Nephron (organoid): ENCODE results near the gene TUT7.
"Not testable (repeated sequence)": the region's sequence is repeated elsewhere in the genome, so short reads cannot be mapped to it uniquely, and the experiment has no call there.

ENCODE experiments used
- H3K27ac Mint-ChIP-seq, 3 experiments: 2 replicates each; pipeline ENCODE4 v1.8.0; 2020; ENCODE audit warnings: mixed read lengths in 3 of 3, mild to moderate bottlenecking in 2 of 3, moderate library complexity in 1 of 3
- H3K27me3 Mint-ChIP-seq: 2 replicates; pipeline ENCODE4 v1.8.0; 2021; ENCODE audit warnings: low read depth, mild to moderate bottlenecking, moderate library complexity, mixed read lengths
- H3K36me3 Mint-ChIP-seq: 2 replicates; pipeline ENCODE4 v1.8.0; 2020; ENCODE audit warnings: low read depth, mixed read lengths
- H3K4me1 Mint-ChIP-seq: 2 replicates; pipeline ENCODE4 v1.8.0; 2020; ENCODE audit warnings: mixed read lengths
- H3K4me3 Mint-ChIP-seq, 3 experiments: 2 replicates each; pipeline ENCODE4 v1.8.0; 2020; ENCODE audit warnings: mild to moderate bottlenecking in 3 of 3, mixed read lengths in 3 of 3, moderate library complexity in 2 of 3
- H3K9me3 Mint-ChIP-seq: 2 replicates; pipeline ENCODE4 v1.8.0; 2020; ENCODE audit warnings: mixed read lengths
- TF ChIP-seq, protein P1 (sequence below), 3 experiments: fragments of 200-600 bp; sonication (generic); IDR thresholded peaks; one replicate each; pipeline ENCODE4 v1.5.0; 2021; ENCODE audit warnings: antibody characterized with exemption in 3 of 3; ENCODE audit not compliant: unreplicated experiment in 3 of 3

The TUT7 gene, protein sequence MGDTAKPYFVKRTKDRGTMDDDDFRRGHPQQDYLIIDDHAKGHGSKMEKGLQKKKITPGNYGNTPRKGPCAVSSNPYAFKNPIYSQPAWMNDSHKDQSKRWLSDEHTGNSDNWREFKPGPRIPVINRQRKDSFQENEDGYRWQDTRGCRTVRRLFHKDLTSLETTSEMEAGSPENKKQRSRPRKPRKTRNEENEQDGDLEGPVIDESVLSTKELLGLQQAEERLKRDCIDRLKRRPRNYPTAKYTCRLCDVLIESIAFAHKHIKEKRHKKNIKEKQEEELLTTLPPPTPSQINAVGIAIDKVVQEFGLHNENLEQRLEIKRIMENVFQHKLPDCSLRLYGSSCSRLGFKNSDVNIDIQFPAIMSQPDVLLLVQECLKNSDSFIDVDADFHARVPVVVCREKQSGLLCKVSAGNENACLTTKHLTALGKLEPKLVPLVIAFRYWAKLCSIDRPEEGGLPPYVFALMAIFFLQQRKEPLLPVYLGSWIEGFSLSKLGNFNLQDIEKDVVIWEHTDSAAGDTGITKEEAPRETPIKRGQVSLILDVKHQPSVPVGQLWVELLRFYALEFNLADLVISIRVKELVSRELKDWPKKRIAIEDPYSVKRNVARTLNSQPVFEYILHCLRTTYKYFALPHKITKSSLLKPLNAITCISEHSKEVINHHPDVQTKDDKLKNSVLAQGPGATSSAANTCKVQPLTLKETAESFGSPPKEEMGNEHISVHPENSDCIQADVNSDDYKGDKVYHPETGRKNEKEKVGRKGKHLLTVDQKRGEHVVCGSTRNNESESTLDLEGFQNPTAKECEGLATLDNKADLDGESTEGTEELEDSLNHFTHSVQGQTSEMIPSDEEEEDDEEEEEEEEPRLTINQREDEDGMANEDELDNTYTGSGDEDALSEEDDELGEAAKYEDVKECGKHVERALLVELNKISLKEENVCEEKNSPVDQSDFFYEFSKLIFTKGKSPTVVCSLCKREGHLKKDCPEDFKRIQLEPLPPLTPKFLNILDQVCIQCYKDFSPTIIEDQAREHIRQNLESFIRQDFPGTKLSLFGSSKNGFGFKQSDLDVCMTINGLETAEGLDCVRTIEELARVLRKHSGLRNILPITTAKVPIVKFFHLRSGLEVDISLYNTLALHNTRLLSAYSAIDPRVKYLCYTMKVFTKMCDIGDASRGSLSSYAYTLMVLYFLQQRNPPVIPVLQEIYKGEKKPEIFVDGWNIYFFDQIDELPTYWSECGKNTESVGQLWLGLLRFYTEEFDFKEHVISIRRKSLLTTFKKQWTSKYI (N-terminal part only)

DNA sequence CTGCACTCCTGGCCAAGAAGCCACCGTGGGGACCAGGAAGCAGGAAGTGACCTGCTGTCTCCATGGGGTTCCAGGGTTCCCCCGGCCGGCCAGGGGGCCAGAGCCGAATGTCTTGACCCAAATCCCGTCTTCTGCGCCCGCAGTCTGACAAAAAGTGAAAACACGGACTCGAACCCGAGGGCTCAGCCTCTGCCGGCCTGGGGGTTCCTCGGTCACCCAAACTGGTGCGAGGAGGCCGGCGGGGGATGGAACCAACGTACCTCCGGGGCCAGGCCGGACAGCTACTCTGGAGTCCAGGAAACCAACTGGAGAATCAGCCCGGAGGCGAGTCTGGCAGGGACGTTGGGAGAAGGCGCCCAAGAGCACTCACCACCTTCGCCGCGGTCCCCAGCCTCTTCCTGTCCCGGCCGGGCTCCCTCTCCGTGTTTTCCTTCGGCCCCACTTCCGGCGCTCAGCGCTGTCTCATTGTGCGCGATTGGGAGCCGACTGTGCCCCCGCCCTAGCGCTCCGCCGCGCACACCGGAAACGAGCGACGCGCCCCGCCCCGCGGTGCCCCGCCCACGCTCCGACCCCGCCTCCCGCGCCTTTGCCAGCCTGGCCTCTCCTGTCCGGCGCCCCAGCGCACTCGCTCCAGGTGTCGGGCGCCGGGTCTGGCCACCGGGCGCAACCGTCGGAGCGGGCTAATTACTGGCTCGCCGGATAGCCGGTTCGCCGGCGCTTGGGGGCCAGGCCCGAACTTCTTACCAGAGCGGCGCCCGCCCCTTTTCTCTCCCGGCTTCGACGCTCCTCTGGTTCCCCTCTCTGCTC, at the start of gene TUT7:
Gene TUT7 (minus strand): TSS at position 400 of the 807 bp plus-strand sequence. CDS start 1,211 bp downstream, outside the sequence.
- Mint-ChIP-seq H3K27me3 (no peaks in the 10 kb centered on the region), H3K9me3 (no peaks in the 10 kb centered on the region), H3K36me3 (peaks cover 22% of the 10 kb centered on the region), H3K4me1 (peaks cover 39% of the 10 kb centered on the region), H3K27ac (peak within 1 kb of the TSS; percentile 88 to 98 (median 96)), H3K4me3 (peak within 1 kb of the TSS; percentile 95 to 100 (median 97))
- TF ChIP-seq, protein P1, sequence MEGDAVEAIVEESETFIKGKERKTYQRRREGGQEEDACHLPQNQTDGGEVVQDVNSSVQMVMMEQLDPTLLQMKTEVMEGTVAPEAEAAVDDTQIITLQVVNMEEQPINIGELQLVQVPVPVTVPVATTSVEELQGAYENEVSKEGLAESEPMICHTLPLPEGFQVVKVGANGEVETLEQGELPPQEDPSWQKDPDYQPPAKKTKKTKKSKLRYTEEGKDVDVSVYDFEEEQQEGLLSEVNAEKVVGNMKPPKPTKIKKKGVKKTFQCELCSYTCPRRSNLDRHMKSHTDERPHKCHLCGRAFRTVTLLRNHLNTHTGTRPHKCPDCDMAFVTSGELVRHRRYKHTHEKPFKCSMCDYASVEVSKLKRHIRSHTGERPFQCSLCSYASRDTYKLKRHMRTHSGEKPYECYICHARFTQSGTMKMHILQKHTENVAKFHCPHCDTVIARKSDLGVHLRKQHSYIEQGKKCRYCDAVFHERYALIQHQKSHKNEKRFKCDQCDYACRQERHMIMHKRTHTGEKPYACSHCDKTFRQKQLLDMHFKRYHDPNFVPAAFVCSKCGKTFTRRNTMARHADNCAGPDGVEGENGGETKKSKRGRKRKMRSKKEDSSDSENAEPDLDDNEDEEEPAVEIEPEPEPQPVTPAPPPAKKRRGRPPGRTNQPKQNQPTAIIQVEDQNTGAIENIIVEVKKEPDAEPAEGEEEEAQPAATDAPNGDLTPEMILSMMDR (IDR thresholded peaks at IDR 0.05; ENCODE audit: unreplicated experiment in 3 of 3) = no peak

DNA sequence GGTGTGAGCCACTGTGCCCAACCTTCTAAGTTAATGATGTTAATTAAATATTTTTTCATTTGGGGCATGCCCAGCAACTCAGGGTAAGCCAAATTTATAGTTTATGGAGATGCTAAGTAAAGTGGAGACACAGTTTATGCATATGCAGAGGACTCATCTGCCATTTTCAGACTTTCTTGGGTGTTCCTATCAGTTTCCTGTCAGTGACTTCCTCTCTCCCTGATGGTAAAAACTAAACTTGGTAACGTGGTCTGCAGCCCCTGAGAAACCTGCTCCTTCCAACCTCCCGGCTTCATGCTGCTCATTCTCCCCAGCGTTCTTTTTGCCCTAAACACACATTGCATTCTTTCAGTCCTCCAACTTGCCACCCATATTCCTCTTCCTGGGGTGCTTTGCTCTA, 48.4 kb upstream of the TUT7 start:
- TF ChIP-seq, protein P1 (IDR thresholded peaks at IDR 0.05; ENCODE audit: unreplicated experiment in 3 of 3) = no peak
- peaks cover 6% of the 10 kb centered on the region for H3K27me3 Mint-ChIP-seq
- no peak overlapping the region for H3K4me3 Mint-ChIP-seq
- peaks cover 16% of the 10 kb centered on the region for H3K4me1 Mint-ChIP-seq
- no peaks in the 10 kb centered on the region for H3K9me3 Mint-ChIP-seq
- H3K36me3 Mint-ChIP-seq = no peaks in the 10 kb centered on the region
- H3K27ac Mint-ChIP-seq = no peak overlapping the region

DNA sequence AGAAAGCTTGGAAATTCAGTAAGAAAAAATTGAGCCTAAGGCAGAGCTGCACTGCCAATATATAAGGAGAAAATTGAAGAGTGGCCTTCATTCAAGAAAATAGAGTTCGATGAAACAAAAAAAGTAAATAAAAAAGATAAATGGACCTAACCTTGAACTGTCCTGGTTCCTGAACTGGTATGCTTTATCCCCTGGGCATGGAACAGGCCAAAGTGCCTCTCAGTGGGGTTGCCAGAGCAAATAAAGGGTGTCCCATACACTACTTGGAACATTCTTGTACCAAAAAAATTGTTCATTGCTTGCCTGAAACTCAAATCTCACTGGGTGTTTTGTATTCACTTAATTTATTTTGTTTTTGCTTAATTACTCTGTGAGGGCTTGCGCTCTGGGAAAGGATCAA, 42.2 kb upstream of the TUT7 start:
- Mint-ChIP-seq H3K4me1 (no peaks in the 10 kb centered on the region), H3K36me3 (no peaks in the 10 kb centered on the region), H3K4me3 (no peak overlapping the region), H3K9me3 (peaks cover 16% of the 10 kb centered on the region), H3K27ac (no peak overlapping the region), H3K27me3 (no peaks in the 10 kb centered on the region)
- TF ChIP-seq, protein P1 (IDR thresholded peaks at IDR 0.05; ENCODE audit: unreplicated experiment in 3 of 3) = no peak

DNA sequence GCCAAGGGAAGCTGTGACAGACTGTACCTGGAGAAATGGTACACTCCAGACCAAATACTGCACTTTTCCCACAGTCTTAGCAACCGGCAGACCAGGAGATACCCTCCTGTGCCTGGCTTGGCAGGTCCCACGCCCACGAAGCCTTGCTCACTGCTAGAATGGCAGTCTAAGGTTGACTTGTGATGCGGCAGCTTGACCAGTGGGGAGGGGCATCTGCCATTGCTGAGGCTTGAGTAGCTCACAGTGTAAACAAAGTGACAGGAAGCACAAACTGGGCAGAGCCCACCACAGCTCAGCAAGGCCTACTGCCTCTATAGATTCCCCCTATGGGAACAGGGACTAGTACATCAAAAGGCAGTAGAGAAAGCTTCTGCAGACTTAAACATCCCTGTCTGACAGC, 36.0 kb upstream of the TUT7 start:
- peaks cover 22% of the 10 kb centered on the region for H3K9me3 Mint-ChIP-seq
- H3K27ac Mint-ChIP-seq, H3K36me3 Mint-ChIP-seq, H3K4me3 Mint-ChIP-seq, H3K4me1 Mint-ChIP-seq, H3K27me3 Mint-ChIP-seq: not testable (repeated sequence)

DNA sequence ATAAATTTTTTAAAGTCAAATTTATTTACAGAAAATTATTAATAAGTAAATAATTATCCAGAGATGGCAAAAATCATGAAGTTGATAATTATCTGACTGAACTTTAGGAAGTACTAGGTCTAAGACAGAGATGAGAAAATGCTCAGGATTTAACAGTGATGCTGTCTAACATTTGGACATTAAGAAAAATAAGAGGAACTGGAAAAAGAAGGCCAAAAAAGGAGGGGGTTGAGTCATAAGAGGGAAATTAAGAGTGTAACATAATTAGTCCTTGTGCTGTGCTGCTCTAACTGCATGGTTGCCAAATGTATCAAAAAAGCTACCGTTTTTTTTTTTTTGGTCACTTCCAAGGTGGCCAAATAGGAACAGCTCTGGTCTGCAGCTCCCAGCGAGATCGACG, 35.4 kb upstream of the TUT7 start:
- Mint-ChIP-seq H3K4me1 (no peaks in the 10 kb centered on the region), H3K36me3 (no peaks in the 10 kb centered on the region), H3K9me3 (peaks cover 27% of the 10 kb centered on the region), H3K27ac (no peak overlapping the region), H3K4me3 (no peak overlapping the region), H3K27me3 (peaks cover 4% of the 10 kb centered on the region)
- TF ChIP-seq, protein P1 (IDR thresholded peaks at IDR 0.05; ENCODE audit: unreplicated experiment in 3 of 3) = no peak
